Smooth muscle cell of the brain vasculature (primary cell): ENCODE data around the gene PRKAR2B.
"Not testable (repeated sequence)": the region's sequence is repeated elsewhere in the genome, so short reads cannot be mapped to it uniquely, and the experiment has no call there.

ENCODE experiments used
- DNase-seq: peaks from one replicate; pipeline ENCODE4 v3.0.0-alpha.2; 2012; ENCODE audit warnings: low read depth, low spot score

The PRKAR2B gene

DNA sequence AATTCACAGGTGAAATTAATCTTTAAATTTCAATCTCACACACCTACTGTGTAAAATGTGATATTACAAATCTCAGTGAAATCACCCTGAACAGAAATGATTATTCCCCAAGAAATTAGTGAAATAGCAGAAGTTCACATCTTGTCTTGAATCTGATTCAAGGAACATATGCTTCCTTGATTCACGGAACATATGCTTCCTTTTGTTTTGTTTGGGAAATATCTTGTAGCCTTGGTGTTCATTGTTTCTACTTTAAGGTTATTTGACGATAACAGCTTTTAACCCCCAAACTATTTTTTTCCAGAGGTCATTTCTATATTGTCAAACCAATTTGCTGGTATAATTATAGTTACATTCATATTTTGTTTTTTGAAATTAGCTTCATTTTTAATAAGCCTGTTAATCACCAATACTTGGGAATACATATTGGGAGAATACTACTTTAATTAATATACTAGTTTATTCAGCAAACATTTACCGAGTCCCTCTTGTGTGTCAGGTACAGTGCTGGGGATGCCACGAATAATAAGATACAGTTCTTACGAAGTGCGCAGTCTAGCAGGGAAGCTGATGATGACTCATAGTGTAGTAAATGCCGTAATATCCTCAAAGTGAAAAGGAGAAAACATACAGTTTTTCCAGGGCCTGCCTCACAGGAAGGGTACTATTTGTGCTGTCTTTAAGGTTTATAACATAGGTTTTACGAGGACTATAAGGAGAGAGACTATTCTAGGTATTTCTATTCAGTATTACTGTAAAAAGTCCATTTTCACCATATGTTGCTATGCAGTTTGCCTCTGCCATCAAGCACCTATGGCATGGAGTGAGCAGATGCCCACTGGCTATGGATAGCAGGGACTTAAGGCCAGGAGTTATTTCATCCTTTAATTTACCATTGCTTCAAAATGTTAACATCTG, 32.5 kb downstream of the PRKAR2B start:
- DNase-seq = no peak

DNA sequence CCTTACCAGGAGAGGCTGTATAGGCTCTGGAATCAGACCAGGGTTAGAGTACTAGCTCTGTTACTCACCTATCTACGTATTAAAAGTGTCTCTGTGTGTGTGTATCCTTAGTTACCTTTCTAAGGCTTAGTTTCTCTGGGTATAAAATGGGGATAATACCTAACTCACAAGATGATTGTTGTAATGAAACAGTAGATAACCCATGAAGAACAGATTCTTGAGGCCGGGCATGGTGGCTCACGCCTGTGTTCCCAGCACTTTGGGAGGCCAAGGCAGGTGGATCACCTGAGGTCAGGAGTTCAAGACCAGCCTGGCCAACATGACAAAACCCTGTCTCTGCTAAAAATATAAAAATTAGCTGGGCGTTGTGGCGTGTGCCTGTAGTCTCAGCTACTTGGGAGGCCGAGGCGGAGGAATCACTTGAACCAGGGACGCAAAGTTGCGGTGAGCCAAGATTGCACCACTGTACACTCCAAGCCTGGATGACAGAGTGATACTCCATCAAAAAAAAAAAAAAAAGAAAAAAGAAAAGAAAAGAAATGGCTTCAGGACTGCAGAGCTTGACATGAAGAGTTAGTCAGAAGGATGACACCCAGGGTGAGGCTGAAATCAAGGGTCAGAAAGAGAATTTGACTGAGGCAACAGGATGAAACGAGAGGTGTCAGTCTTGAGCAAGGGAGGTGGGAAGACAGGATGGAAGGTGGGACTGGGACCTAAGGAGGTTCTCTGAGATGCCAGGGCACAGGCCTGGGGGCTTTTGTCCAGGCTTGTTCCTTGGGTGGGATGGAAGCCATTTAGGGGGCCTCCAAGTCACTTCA, 33.4 kb downstream of the PRKAR2B start:
- DNase-seq = no peak

DNA sequence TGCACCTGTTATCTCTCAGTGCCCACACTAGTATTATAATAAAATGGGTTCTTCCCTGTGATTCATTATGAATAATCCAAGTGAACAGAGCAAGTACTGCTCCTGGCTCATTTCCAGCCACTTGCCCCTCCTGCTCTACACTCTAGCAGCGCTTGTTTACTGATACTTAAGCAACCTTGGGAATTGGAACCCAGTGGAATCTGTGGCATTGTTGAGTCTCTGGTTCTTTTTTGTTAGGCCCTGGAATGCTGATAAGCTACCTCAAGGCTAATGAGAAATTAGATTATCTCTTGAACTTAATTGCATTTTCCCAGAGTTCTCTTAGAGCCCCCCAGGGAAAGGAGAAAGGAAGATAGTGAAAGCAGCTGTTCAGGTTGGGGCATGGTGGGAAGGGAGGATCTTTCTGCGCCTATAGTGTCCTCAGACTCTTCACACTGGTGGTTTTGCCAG, 34.0 kb downstream of the PRKAR2B start:
- DNase-seq = no peak

DNA sequence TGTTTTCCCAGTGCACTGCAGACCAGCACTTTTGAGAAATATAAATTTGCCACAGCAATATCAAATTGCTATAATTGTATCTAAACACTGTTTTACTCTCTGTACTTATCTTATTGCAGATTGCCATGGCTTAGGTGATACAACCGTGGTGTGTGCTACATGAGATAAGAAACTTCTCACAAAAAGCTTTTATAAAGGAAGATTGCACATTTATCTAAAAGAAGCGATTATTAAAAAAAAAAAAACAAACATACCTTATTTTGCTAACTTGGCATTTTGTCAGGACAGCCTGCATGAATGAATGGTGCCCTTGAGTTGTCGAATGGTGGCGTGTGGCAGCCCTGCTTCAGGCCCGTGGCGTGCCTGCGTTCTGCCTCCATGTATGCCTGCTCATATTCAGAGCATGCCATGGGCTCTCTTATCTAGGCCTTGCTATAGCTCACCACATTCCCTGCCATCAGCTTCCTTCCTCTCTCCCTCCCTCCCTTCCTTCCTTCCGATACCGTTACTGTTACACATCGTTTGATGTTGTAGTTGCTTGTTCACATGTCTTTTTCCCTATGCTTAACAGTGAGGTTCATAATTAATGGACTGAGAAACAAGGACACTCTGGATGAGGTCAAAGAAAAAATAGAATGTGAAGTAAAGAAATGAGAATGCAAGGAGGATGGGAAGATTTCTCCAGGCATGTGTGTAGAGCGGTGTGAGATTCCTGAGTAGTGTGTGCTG, 34.9 kb downstream of the PRKAR2B start:
- DNase-seq = no peak

DNA sequence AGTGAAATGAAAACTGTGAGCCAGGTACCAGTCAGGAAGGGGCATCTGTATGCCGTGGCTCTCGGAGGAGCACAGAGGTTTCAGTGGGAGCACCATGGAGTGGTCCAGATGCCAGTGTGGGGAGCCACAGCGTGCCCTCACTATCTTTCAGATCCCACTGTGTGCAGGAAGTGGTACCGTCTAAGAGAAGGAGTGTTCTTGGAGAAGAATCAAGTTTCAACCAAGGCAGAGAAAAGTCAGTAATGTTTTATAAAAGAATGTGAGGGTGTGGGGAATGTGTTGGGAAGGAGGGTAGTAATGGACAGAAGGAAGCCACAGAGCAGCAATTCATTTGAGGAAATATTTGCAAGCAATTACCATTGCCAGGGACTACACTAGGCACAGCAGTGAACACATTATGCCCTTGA, 35.6 kb downstream of the PRKAR2B start:
- no peak for DNase-seq

DNA sequence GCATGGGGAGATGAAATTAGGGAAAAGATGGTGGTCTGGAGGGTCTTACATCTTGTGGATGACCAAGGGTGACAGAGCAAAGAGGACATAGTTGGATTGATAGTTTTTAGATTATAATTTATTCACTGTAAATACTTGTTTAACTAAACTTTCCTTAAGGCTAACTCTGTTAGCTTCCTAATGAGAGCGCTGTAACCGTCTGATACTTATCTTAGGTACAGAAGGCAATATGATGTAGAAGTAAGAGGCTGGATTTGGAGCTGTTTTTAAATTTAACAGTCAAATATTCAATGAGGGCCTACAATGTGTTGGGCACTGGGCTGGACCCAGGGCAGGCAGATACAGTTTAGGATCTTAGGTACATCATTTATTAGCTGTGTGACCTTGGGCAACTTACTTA, 36.0 kb downstream of the PRKAR2B start:
- no peak for DNase-seq

DNA sequence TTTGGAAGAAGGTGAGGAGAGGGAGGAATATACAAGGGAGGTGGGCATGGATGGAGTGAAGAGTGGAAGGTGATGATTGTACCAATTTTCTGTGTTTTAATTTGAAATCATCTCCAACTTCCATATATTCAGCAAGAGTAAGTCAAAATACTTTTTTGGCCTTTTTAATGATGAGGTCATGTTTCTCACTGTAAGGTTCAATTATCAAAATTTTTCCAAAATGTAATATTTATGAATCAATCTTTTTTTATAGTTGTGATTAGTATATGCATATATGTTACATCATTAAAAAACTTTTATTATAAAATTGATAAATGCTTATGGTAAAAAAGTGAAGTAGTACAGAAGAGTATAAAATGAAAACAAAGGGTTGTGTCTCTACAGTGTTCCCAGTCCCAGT, 40.7 kb downstream of the PRKAR2B start:
- DNase-seq = no peak

DNA sequence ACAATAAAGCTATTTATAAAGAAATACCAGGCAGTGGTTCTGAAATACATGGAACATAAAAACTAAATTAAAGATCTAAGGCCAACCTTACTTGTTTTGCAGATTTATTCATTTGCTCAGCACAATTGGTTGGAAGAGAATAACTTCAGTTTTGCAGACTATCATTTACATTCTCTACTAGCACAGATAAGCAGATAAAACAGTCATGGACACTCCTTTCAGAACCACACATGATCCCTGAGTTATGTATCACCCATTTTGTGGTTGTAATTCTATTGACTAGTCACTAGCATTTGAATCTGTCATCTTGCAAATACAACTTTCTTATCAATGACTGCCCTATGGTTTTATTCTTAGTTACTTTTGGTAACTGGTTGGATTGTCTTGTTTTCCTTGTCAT, 45.1 kb downstream of the PRKAR2B start:
- no peak for DNase-seq

DNA sequence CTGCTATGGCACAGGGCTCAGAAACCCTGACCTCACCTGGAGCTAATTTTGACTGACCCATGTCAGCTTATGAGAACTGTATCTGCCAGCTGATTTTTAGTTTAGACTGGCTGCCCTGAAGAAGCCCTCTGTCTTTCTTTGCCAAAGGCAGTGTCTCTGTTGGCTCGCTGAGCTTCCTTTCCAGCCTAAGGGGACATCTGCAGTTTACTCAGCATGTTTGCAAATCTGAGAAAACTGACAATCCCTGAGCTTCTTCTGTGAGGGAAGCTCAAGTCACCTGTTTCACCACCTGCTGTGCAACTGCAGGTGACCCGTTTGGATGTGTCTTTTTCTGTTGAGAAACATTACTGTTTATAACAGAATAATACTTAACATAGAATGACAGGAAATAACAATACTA, 46.0 kb downstream of the PRKAR2B start:
- no peak for DNase-seq

DNA sequence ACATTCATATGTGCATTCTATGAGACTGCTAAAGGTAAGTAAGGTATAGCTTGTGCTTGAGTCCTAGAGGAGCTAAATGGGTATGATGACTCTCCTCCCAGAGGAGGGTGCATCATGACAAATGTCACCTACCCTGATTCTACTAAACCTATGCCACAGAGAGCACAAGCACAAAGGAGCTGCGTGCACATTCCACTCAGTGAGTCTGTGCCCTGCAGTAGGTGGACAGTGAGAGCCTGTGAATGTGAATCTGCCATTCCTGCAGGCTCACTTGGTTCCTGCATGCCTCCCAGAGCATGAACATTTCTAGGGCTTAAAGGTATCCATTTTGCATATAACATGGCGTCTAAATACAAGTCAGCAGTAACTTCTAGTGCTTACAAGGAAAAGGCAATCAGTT, 46.8 kb downstream of the PRKAR2B start:
- DNase-seq = no peak

DNA sequence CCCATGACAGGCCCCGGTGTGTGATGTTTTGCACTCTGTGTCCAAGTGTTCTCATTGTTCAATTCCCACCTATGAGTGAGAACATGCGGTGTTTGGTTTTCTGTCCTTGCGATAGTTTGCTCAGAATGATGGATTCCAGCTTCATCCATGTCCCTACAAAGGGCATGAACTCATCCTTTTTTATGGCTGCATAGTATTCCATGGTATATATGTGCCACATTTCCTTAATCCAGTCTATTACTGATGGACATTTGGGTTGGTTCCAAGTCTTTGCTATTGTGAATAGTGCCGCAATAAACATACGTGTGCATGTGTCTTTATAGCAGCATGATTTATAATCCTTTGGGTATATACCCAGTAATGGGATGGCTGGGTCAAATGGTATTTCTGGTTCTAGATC, 49.2 kb downstream of the PRKAR2B start:
- DNase-seq = not testable (repeated sequence)

DNA sequence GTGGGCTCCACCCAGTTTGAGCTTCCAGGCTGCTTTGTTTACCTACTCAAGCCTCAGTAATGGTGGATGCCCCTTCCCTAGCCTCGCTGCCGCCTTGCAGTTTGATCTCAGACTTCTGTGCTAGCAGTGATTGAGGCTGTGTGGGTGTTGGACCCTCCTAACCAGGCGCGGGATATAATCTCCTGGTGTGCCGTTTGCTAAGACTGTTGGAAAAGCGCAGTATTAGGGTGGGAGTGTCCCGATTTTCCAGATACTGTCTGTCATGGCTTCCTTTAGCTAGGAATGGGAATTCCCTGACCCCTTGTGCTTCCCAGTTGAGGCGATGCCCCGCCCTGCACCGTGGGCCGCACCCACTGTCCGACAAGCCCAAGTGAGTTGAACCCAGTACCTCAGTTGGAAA, 54.6 kb downstream of the PRKAR2B start:
- DNase-seq = not testable (repeated sequence)

DNA sequence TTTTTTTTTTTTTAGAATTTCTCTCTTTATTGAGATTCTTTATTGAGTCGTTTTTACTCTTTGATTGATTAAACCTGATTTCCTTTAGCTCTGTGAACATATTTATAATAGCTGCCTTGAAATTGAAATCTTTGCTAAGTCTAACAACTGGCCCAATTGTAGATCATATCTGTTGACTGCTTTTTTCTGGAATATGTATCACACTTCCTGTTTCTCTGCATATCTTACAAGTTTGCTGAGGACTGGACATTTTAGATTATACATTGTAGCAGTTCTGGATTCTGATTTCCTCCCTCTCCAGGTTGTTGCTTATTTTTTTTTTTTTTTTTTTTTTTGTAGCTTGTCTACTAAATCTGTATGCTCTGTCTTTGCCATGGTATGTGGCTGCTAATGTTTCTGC, 56.3 kb downstream of the PRKAR2B start:
- DNase-seq = no peak

DNA sequence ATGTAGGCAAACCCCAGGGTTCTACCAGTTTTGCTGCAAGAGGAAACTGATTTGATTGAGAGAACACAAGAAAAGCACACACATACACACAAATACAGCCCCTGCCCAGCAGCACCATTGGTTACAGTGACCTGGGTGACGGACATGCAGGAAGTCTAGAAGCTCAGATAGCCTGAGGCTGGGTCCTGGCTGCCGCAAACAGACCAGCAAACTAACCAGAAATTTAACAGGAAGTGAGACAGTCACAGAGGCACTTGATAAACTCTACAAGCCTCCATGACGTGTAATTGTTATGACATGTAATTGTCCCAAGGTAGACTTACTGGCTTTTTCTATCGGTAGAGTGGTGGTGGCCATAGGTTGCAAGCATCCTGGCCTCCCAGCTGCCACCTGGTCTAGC, 58.9 kb downstream of the PRKAR2B start:
- DNase-seq = no peak

DNA sequence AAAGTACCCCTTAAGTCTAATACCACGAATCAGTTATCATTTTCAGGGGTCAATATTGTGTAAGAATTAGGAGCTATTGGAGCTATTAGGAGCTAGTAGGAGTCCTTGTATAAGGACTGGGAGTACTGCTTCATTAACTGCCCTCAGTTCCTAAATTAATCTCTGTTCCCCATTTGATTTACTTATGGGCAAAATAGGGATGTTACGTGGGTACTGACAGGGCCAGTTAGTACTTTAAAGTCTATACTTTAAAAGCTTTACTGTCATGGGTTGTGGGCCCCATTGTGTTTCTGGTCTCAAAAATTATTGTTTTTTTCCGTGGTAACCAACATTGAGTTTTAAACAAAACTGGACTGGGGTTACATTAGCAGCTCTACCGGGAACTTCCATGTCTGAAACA, 60.3 kb downstream of the PRKAR2B start:
- DNase-seq = no peak

DNA sequence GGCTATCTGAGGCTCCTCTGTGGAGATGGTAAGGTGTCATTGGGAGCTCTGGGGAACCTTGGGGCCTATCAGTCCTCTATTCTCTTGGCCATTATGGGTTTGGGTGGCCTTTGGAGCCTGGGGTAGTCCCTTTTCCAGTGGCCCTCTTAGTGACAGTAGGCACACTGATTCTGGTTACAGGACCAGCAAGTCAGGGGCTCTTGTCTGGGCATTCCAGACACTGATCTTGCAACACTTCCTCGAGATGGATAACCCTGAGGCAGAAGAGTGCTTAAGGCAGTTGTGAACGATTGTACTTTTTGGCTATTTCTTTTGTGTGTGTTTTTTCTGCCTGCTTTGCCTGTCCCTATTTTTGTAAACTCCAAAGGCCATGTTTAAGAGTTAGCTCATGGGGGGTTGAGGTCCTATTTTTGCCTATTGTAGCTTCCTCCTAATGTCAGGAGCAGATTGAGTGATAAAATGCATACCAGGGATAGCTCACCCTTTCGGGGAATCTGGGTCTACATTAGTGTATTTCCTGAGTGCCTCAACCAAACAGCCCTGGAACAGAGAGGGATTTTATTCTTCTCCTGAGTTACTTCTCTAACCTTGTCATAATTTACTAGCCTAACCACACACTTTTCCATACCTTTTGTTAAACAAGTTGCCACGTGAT, 61.2 kb downstream of the PRKAR2B start:
- DNase-seq = no peak

DNA sequence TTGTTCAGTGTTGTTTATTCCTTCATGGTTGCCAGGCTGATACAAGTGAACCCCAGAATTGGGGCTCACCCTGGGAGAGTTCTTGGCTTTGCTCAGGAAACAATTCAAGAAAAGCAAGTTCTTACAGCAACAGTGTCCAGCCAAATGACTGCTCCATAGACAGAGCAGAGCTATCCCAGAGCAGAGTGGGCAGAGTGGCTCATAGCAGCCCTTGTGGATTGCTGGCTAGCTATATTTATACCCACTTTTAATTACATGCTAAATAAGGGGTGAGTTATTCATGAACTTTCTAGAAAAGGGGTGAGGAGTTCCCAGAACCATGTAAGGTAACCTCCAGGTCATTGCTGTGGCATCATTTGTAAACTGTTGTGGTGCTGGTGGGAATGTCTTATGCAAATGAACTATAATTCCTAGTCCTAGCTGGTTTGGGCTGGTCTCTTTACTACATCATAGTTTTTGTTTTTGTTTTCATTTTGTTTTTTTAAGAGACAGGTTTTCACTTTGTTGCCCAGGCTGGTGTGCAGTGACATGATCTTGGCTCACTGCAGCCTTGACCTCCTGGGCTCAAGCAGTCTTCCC, 64.4 kb downstream of the PRKAR2B start:
- DNase-seq = no peak

DNA sequence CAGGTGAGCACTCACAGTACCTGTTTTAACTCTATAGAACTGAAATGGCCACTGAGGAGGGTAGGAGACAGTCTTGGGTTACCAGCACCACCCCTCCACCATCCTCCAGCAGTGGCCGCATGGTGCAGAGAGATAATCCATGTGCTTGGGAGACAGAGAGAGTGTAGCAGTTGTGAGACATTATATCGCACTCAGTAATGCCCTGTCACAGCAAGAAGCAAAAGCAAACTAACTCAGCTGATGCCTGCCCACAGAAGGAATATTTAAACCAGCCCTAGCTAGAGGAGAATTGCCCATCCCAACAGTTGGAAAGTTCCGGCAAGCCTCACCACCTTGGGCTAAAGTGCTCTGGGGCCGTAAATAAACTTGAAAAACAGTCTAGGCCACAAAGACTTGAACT, 65.5 kb downstream of the PRKAR2B start:
- DNase-seq = no peak

DNA sequence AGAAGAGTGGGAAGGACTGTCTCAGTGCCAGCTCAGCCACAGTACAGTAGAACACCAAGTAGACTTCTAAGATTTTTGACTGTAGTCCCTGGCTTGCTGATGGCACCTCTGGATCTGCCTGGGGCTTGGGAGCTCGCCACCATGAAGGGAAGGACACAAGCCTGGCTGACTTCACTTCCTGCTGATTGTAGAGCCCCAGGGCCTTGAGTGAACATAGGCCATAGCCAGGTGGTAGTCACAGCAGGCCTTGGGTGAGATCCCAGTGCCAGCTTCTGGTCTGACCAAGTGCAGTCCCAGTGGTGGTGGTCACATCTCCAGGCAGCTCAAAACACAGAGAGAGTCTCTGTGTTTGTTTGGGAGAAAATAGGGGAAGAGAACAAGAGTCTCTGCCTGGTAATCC, 66.7 kb downstream of the PRKAR2B start:
- DNase-seq = no peak

DNA sequence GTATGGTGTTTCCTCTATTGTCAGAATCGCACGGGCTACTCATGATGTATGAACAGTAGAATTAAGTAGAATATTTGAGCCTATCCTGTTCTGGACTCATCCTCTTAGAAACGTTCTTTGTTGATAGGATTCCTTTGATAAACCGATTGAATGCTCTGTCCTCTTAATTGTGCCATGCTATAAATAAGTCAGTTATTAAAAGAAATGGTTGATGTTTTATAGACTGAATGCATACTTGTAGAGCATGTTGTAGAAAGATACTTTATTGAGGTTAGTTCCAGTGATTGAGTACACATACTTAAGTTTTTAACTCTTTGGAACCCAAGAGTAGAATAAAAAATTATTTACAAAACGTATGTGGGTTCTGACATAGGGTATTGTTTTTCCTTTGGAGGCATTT, 69.4 kb downstream of the PRKAR2B start:
- no peak for DNase-seq

DNA sequence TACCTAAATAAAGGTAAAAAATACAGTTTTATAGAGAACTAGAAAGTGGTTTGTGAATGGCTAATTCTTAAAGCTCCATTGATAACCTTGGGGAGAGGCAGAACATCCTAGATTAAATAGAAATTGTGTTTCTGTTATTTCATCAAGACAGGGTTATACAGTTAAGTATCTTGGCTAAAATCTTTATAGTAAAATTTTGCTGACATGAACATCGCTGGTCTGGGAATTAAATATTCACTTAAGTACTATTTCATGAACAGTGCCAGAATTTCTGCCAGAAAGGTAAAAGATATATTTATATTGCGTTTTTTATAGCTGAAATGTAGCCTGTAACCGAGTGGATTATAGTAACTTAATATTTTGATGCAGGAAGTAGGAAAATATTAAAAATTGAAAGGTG, 70.6 kb downstream of the PRKAR2B start:
- DNase-seq = no peak
